HG02981 (cell line): ENCODE data around the gene SPPL3.
"Not testable (repeated sequence)": the region's sequence is repeated elsewhere in the genome, so short reads cannot be mapped to it uniquely, and the experiment has no call there.

Source experiments
- ATAC-seq: cut with Tn5 transposase; IDR thresholded peaks from one replicate; pipeline ENCODE4 v1.9.1; 2021; ENCODE audit warnings: mild to moderate bottlenecking, moderate library complexity; ENCODE audit not compliant: unreplicated experiment

The SPPL3 gene

GRCh38 chr12:120755269-120755668 lies 148.9 kb downstream of the SPPL3 start:
- ATAC-seq: no peak

DNA sequence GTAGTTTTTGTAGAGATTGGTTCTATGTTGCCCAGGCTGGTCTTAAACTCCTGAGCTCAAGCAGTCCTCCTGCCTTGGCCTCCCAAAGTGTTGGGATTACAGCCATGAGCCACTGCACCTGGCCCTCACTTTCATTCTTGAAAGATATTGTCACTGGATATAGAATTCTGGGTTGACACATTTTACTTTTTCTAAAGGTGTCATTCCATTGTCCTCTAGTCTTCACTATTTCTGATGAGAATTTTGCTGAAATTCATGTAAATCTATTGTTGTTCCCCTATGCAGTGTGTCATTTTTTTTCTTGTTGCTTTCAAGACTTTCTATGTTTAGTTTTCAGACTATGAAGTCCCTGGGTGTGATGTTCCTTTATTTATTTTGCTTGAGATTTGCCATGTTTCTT lies 149.4 kb downstream of the SPPL3 start:
- no peak for ATAC-seq

DNA sequence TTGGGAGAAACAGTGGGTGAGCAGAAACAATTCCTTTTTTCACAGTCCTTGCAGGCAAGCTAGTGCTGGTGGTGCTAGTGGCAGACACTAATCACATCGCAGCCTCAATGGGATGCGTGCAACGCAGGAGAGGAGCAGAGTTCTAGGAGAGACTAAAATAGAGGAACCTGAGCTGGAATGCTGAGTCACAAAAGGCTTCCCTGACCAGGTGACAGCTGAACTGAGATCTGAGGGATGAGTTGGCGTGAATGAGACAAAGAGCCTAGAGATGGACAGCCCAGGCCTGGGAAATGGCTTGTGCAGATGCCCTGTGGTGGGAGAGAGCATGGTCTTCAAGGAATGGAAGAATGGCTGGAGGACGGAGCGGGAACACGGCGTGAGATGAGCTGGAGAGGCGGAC lies 152.8 kb downstream of the SPPL3 start:
- ATAC-seq: no peak

DNA sequence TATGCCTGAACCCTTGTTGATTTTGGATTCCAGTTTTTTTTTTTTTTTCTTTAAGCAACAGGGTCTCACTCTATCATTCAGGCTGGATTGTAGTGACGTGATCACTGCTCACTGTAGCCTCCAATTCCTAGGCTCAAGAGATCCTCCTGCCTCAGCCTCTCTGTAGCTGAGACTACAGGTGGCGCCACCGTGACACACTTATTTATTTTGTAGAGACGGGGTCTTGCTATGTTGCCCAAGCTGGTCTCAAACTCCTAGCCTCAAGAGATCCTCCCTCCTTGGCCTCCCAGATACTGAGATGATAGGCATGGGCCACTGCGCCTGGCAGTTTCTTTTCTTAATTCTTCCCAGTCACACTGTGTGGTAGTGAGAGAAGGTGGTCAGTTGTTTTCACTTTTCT lies 153.4 kb downstream of the SPPL3 start:
- no peak for ATAC-seq

DNA sequence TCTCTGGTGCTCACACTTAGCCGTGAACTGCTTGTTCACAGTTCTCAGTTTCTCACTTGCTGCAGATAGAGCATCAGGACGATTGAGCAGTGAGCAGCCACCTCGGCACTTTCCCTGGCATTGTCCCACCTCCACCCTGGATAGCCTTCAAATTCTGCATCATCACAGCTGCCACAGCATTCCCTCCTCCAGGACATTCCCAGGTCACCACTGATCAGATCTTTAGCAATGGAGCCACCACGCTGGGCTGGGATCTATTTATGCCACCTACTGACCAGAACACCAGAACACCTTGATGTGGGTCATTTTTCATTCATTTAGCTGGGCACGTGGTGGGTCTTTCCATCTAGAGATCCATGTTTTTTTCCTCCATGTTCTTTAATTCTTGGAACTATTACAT lies 154.9 kb downstream of the SPPL3 start:
- no peak for ATAC-seq

DNA sequence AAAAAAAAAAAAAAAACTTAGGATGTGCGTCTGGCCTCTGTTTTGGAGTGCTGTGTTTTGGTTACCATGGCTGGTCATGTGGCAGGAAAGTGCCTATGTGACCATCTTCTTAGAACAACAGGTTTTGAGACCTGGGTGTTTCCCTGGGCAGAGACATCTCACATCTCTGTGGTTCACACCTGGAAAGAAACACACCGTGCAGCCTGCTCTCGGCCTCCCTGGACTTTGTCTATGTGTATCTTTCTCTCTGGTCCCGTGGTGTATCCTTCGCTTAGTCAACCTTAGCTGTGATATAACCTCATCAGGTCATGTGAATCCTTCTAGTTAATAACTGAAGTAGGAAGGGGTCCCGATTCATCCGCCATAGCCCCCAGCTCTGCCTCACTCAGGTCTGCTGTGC lies 155.9 kb downstream of the SPPL3 start:
- ATAC-seq: no peak

DNA sequence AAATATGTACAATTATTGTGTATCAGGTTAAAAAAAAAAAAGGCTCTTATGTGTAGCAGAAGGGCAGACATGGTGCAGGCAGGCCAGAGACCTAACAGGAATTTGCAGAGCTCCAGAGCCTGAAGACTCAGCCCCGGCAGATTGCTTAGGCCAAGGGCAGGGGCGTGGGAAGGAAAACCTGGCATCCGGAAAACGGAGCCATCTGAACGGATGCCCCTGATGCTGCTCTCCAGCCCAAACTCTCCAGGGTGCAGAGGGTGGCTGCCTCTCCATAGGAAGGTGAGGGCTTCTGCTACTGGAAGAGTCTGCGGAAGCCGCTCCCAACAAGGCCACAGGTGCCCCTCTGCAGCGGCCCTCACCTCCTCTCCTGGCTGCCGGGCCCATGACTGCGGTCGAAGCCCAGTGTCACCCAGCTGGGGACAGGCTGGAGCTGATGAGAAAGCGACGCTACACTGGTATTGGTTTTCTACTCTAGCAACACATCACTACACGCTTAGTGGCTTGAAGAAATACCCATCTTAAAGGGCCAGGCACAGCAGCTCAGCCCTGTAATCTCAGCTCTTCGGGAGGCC lies 159.2 kb downstream of the SPPL3 start:
- ATAC-seq: no peak

GRCh38 chr12:120741476-120742421 lies 162.4 kb downstream of the SPPL3 start:
- no peak for ATAC-seq

DNA sequence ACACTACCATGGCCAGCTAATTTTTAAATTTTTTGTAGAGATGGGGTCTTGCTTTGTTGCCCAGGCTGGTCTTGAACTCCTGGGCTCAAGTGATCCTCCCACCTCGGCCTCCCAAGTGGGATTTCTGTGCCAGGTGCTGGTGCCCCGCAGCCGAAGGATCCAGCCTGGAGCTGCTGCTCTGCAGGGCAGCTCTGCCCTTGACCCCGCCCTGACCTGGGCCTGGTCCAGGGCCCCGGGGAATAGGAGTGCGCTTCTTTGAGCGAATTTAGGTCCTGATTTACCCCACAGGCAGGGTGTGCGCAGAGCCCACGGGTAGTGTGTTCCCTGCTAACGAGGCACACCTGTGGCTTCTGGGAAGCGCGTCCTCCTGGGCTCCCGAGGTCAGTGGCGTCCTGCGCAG lies 163.3 kb downstream of the SPPL3 start:
- no peak for ATAC-seq

DNA sequence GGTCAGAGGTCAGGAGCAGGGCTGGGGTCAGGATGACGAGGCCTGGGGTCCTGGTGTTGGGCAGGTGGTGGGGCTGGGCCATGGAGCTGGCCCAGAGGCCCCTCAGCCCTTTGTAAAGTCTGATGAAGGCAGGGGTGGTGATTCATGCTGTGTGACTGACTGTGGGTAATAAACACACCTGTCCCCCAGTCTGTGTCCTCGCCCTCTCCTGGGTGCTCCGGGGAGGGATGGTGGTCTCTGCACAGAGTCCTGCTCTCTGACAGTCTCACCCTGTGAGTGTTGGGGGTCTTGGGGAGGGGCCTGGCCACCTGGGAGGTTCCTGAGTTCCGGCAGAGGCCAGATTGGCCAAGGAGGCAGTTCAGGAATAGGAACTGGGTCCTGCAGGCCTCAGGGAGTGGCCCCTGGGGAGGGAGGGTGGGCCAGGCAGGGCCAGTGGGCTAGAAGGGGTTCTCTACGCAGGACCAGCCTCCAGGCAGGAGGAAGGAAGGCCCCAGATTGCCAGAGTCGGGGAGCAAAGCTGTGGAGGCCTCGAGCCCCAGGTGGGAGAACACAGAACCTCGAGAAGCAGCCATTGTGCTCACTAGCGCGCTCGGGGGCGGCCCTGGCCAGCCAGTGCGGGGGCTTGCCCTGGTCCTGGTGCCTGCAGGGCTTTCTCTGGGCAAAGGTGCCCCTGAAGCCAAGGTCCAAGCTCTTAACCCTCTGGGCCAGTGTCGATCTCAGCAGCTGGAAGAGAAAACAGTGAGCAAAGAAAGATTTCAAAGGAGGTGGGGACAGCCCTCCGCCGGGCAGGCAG lies 164.1 kb downstream of the SPPL3 start:
- ATAC-seq: no peak

DNA sequence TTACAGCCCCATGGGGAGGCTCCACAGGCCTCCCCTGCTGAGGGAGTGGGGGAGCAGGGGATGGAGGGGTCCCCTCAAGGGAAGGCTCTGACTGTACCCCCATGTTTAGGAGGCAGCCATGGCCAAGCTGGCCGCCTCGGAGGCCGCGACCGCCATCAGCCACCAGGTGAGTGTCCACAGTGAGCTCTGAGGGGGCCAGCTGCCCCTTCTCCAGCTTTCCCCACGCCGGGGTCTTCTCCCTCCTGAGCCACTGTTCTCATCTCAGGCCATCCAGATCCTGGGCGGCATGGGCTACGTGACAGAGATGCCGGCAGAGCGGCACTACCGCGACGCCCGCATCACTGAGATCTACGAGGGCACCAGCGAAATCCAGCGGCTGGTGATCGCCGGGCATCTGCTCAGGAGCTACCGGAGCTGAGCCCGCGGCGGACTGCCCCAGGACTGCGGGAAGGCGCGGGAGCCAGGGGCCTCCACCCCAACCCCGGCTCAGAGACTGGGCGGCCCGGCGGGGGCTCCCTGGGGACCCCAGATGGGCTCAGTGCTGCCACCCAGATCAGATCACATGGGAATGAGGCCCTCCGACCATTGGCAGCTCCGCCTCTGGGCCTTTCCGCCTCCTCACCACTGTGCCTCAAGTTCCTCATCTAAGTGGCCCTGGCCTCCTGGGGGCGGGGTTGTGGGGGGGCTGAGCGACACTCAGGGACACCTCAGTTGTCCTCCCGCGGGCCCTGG lies 165.0 kb downstream of the SPPL3 start:
- no peak for ATAC-seq

- ATAC-seq: no peak
Measured at GRCh38 chr12:120738252-120739030, 165.7 kb downstream of the SPPL3 start.

GRCh38 chr12:120737557-120738251 lies 166.5 kb downstream of the SPPL3 start:
- no peak for ATAC-seq

DNA sequence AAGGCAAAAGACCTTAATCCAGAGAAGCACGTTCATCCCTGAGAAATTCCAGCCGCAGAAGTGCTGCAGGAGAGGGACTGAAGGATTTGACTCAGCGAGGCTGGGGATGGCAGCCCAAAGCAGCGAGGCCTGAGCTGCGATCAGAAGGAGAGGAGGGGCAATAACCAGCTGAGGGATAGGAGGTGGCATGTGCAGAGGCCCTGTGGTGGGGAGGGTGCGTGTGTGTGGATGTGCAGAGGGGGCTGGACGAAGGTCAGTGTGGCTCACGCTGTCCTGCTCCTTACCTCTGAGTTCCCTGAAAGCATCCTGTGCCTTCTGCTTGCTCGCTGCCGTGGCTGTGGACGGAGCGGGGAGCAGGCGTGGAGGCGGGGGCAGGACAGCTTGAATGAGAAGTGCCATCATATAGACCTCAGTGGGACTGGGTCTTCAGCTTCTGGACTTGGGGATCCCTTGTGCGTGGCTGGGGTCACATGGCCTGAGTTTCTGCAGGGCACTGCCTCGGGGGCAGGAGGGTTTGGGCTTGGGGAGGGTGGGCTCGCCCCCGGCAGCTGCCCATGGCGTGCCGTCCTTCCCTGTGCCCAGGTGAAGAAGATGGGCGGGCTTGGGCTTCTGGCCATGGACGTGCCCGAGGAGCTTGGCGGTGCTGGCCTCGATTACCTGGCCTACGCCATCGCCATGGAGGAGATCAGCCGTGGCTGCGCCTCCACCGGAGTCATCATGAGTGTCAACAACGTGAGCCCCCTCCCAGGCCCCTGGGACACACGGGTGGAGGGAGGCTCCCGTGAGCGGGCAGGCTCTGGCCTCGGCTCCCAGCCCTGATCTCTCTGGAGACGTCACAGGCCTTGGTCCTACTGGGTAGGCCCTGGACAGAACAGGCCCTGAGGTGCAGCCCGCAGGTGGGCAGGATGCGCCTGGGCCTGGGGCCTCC lies 167.5 kb downstream of the SPPL3 start:
- no peak for ATAC-seq

DNA sequence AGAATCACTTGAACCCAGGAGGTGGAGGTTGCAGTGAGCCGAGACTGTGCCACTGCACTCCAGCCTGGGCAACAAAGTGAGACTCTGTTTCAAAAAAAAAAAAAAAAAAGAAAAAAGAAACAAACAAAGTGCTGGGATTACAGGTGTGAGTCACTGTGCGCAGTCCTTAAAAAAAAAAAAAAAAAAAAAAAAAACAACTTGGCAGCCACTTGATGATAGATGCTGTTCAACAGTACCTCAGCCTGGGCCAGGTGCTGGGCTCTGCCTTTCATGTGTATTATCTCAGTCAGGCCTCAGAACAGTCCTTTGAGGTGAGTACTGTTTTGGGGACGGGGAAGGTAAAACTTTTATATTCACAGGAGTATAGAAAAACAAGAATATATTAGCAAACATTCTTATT lies 169.0 kb downstream of the SPPL3 start:
- ATAC-seq: no peak

DNA sequence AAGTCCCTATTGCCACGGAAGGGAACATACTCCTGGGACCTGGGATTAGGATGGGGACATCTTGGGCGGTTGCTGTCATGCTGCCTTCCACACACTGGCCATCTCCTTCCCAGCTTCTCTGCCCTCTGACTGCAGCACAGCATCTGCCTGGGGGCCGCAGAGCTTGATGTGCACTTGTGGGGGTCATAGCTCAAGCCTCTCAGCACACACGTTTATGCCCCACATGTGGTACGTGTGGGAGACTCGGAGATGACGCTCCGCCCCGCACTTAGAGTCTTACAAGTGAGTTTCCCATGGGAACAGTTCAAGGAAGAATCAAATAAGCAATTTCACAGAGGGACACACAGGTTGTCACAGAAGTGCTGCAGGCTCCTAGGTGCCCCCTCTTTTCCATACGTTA lies 169.9 kb downstream of the SPPL3 start:
- ATAC-seq: no peak

DNA sequence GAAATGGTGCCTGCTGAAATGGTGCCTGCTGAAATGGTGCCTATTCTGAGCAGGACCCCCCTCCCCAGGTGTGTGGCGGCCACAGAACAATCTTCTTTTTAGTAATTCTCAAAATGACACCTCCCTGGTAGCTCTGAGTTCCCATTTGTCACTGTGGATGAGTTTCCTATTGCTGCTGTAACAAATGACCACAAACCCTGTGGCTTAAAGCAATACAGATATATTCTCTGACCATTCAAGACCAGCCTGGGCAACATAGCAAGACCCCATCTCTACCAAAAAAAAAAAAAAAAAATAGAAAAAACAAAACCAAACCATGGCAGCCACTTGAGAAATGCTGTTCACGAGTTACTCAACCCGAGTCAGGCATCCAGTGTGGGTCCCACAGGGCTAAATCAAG lies 170.6 kb downstream of the SPPL3 start:
- no peak for ATAC-seq

GRCh38 chr12:120732198-120732597 lies 172.0 kb downstream of the SPPL3 start:
- not testable (repeated sequence) for ATAC-seq

DNA sequence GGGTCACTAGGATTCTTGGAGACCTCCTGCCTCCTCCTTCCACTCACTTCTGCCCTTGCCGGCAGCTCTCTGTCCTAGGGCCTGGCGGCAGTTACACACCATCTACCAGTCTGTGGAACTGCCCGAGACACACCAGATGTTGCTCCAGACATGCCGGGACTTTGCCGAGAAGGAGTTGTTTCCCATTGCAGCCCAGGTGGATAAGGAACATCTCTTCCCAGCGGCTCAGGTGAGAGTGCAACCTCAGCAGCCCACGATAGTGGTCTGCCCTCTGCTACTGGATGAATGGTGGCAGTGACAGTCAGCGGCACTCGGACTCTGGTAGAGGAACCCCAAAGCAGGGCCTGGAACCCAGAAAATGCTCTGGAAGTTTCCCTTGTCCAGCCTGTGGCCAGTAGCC lies 177.2 kb downstream of the SPPL3 start:
- ATAC-seq: no peak
